ENCODE measurements around the gene SNCAIP. TPM values are rescaled to one million over a fixed set of nuclear protein-coding genes. Genes with fewer than 3 reads are reported as not detected.

Gene SNCAIP
- total RNA-seq, 2 donors from 2014 or later: 8.1 to 9.5 TPM

DNA sequence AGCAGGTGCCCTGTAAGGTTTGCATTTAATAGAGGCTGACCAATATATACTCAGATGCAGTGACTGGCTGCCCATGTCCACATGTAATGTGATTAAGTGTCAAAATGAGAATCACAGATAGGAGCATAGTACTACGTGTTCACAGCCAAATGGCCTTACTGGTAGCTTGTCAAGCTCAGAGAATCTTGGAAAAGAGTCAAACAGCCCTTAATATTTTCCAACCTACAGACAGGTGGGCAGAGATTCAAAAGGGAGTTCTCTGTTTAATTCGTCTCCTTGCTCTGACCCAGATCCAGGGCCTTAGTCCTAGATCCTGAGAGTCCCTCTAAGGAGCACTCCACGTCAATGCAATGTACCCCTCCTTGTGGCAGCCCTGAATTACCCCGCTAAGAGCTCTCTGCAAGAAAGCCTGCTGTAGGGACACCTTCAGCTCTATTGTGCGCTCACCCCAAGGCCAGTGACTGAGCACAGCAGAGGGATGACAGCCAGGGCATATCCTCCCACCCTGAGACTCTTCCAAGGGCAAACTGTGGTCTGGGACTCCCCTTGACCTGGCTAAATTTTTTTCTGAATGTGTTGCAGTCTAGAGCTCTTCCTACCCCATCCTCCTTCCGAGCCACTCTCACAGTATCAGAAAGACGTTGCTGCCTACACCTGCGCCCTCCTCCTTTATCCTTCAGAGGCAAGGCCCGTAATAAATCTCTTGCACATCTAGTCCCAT is 159.2 kb downstream of the SNCAIP start:
- Histone ChIP-seq H3K27me3 (no peaks in the 10 kb centered on the region), H3K4me1 (no peaks in the 10 kb centered on the region), H3K36me3 (no peaks in the 10 kb centered on the region), H3K9me3 (no peaks in the 10 kb centered on the region), H3K27ac (no peak overlapping the region), H3K4me3 (no peak overlapping the region)
- TF ChIP-seq, protein P1, sequence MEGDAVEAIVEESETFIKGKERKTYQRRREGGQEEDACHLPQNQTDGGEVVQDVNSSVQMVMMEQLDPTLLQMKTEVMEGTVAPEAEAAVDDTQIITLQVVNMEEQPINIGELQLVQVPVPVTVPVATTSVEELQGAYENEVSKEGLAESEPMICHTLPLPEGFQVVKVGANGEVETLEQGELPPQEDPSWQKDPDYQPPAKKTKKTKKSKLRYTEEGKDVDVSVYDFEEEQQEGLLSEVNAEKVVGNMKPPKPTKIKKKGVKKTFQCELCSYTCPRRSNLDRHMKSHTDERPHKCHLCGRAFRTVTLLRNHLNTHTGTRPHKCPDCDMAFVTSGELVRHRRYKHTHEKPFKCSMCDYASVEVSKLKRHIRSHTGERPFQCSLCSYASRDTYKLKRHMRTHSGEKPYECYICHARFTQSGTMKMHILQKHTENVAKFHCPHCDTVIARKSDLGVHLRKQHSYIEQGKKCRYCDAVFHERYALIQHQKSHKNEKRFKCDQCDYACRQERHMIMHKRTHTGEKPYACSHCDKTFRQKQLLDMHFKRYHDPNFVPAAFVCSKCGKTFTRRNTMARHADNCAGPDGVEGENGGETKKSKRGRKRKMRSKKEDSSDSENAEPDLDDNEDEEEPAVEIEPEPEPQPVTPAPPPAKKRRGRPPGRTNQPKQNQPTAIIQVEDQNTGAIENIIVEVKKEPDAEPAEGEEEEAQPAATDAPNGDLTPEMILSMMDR (IDR thresholded peaks at IDR 0.05): no peak
- no peak for DNase-seq (ENCODE audit: low spot score)

DNA sequence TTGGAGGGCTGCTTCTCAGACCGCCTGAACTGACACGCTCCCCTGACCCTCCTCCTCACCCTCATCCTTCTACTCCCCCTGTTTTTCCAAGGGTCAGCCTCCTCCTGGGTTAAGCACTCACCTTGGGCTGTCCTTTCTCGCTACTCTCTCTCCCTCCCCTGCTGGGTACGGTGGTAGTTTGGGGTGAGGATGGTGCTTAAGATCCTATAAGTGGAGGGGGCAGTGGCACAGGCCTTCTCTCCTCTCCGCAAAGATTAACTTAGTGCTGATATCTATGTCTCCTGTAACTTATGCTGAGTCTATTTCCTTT is 159.7 kb downstream of the SNCAIP start:
- Histone ChIP-seq H3K9me3 (no peaks in the 10 kb centered on the region), H3K4me3 (no peak overlapping the region), H3K27me3 (no peaks in the 10 kb centered on the region), H3K4me1 (no peaks in the 10 kb centered on the region), H3K27ac (no peak overlapping the region), H3K36me3 (no peaks in the 10 kb centered on the region)
- TF ChIP-seq, protein P1 (IDR thresholded peaks at IDR 0.05): no peak
- no peak for DNase-seq (ENCODE audit: low spot score)

DNA sequence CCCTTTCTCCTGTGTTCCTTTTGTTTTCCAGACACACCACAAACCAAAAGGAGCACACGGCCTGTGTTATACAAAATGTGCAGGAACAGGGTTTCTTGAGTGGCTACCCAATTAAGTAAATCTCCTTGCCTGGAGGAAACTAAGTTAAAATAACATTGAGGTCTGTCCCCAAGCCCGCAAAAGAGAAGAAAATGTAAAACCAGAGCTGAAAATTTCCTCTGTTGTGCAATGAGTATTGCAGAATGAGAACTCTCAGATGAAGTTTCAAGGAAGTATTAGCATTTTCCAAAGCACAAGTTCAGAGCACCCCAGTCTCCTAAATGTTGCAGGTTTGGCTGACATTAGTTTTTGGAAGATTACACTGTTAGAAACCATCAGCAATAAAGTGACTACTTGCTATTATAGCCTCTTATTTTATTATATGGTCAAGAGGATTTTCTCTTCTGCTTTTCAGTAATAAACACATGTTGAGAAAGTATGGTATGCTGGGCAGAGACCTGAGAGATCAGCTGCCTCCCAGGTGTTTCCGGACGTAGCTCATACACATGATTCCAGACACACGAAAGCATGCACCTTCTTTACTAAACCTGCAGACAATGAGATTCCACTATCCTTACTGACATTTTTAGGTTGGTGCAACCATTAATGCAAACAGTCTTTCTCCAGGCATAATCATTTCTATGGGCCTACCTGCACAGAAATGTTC is 161.3 kb downstream of the SNCAIP start:
- no peaks in the 10 kb centered on the region for H3K36me3 ChIP-seq
- no peaks in the 10 kb centered on the region for H3K9me3 ChIP-seq
- TF ChIP-seq, protein P1 (IDR thresholded peaks at IDR 0.05): no peak
- no peak overlapping the region for H3K4me3 ChIP-seq
- no peaks in the 10 kb centered on the region for H3K27me3 ChIP-seq
- DNase-seq (ENCODE audit: low spot score): no peak
- no peaks in the 10 kb centered on the region for H3K4me1 ChIP-seq
- H3K27ac ChIP-seq: no peak overlapping the region

DNA sequence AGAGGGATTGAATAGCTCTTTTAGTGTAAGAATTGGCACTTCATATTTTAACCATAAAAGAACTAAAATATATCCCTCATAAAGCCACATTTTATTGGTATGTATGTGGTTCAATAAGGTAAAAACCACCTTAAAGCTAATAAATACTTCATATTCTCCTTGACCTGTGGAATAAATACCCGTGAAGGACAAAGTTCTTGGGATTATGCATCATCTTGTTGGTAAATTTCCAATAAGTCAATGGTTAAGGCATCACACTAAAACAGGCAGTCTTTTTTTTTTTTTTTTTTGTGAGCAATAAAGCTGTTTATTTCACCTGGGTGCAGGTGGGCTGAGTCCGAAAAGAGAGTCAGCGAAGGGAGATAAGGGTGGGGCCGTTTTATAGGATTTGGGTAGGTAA is 161.9 kb downstream of the SNCAIP start:
- Histone ChIP-seq H3K36me3 (no peaks in the 10 kb centered on the region), H3K4me1 (no peaks in the 10 kb centered on the region), H3K4me3 (no peak overlapping the region), H3K9me3 (no peaks in the 10 kb centered on the region), H3K27me3 (no peaks in the 10 kb centered on the region), H3K27ac (no peak overlapping the region)
- no peak for DNase-seq (ENCODE audit: low spot score)
- TF ChIP-seq, protein P1 (IDR thresholded peaks at IDR 0.05): no peak

DNA sequence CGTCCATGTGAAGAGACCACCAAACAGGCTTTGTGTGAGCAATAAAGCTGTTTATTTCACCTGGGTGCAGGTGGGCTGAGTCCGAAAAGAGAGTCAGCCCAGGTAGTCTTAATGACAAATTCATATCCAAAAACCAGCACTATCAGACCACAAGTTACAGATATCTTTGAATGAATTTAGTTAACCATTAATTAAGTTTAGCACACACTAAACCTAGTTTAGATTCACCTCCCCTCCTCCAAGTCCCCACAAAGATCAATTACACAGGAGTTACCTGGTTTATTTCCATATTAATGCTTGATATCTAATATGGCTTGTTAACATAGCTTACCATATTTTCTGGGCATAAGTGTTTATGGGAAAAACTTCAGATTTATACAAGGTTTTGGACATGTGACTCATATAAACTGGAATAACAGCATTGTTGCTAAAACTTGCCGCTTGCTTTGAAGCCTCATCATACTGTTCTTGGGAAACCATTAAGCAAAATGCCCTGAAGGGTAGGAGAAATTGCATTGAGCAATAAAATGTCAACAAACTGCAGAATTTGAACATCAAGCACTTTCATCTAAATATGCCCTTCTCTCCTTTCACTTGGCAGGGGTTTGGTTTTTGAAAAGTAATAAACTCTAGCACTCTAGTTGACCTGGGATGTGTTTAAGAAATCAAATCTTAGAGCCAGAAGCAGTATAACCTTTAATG is 166.9 kb downstream of the SNCAIP start:
- Histone ChIP-seq H3K27ac (no peak overlapping the region), H3K4me1 (no peaks in the 10 kb centered on the region), H3K9me3 (no peaks in the 10 kb centered on the region), H3K27me3 (no peaks in the 10 kb centered on the region), H3K36me3 (no peaks in the 10 kb centered on the region), H3K4me3 (no peak overlapping the region)
- TF ChIP-seq, protein P1 (IDR thresholded peaks at IDR 0.05): no peak
- DNase-seq (ENCODE audit: low spot score): no peak

Data from right atrium auricular region (tissue), 2 donors.